BJ (cell line): ENCODE results near the gene LMNTD2. TPM values are rescaled to one million over a fixed set of nuclear protein-coding genes. Genes with fewer than 3 reads are reported as not detected.

Experiments used
- CTCF ChIA-PET: fragments of 350-600 bp; formaldehyde crosslinking; extraction: SDS; loops from one replicate; lab custom pipeline; 2021; ENCODE audit warnings: antibody characterized with exemption, inconsistent platforms; lab: Yijun Ruan, JAX
- POLR2A ChIA-PET: fragments of 300-600 bp; sonication (Branson Sonifier 250); formaldehyde crosslinking; extraction: SDS; loops from one replicate; lab custom pipeline; 2021; ENCODE audit warnings: antibody characterized with exemption; lab: Charles Lee
- DNase-seq: peaks from one replicate; pipeline ENCODE4 v3.0.0-alpha.2; 2011; ENCODE audit warnings: low read depth
- H3K27me3 ChIP-seq: 2 replicates; pipeline ENCODE4 v1.6.0; 2011; ENCODE audit warnings: low read length; ENCODE audit not compliant: control insufficient read depth, insufficient read depth
- H3K36me3 ChIP-seq: 2 replicates; pipeline ENCODE4 v1.5.1; 2011; ENCODE audit warnings: low read length; ENCODE audit not compliant: control insufficient read depth, insufficient read depth
- H3K4me3 ChIP-seq: 2 replicates; pipeline ENCODE4 v1.5.1; 2011; ENCODE audit warnings: low read depth, mild to moderate bottlenecking, control low read depth, low read length
- polyA plus RNA-seq: library from polyadenylated mRNA; depleted of rRNA; stranded (reverse); fragments of >200 nt; gene quantifications from 2 replicates; pipeline ENCODE4 v1.2.3, GENCODE V29; 2011
- TF ChIP-seq, protein P1 (sequence below): IDR thresholded peaks from 2 replicates; pipeline ENCODE4 v1.5.1; 2011; ENCODE audit warnings: low read depth, mild to moderate bottlenecking, control low read depth, inconsistent platforms, low read length, moderate library complexity; ENCODE audit not compliant: insufficient read depth

The LMNTD2 gene
- polyA plus RNA-seq, 1 experiment: 2.5 TPM

GRCh38 chr11:530960-531831 is 29.3 kb downstream of the LMNTD2 start:
- ChIA-PET CTCF (interaction anchor here (0.7 kb wide), 1 partner anchor 12 kb away, joined by 3 read pairs; no protein-coding TSS in a partner anchor), POLR2A (no interaction called here)
- no peaks in the 10 kb centered on the region for H3K27me3 ChIP-seq
- TF ChIP-seq, protein P1, sequence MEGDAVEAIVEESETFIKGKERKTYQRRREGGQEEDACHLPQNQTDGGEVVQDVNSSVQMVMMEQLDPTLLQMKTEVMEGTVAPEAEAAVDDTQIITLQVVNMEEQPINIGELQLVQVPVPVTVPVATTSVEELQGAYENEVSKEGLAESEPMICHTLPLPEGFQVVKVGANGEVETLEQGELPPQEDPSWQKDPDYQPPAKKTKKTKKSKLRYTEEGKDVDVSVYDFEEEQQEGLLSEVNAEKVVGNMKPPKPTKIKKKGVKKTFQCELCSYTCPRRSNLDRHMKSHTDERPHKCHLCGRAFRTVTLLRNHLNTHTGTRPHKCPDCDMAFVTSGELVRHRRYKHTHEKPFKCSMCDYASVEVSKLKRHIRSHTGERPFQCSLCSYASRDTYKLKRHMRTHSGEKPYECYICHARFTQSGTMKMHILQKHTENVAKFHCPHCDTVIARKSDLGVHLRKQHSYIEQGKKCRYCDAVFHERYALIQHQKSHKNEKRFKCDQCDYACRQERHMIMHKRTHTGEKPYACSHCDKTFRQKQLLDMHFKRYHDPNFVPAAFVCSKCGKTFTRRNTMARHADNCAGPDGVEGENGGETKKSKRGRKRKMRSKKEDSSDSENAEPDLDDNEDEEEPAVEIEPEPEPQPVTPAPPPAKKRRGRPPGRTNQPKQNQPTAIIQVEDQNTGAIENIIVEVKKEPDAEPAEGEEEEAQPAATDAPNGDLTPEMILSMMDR: no peak
- DNase-seq: no peak
- peaks cover 22% of the 10 kb centered on the region for H3K36me3 ChIP-seq
- H3K4me3 ChIP-seq: no peak overlapping the region

- no peak for DNase-seq
- Histone ChIP-seq H3K27me3 (no peaks in the 10 kb centered on the region), H3K36me3 (peaks cover 22% of the 10 kb centered on the region), H3K4me3 (no peak overlapping the region)
- TF ChIP-seq, protein P1: no peak
- ChIA-PET CTCF (interaction anchor here (2.1 to 4.0 kb wide), 2 partner anchors 9 to 11 kb away, joined by 5 to 19 read pairs; no protein-coding TSS in a partner anchor), POLR2A (no interaction called here)
These were observed 30.7 kb downstream of the LMNTD2 start for GRCh38 chr11:529728-530411.

DNA sequence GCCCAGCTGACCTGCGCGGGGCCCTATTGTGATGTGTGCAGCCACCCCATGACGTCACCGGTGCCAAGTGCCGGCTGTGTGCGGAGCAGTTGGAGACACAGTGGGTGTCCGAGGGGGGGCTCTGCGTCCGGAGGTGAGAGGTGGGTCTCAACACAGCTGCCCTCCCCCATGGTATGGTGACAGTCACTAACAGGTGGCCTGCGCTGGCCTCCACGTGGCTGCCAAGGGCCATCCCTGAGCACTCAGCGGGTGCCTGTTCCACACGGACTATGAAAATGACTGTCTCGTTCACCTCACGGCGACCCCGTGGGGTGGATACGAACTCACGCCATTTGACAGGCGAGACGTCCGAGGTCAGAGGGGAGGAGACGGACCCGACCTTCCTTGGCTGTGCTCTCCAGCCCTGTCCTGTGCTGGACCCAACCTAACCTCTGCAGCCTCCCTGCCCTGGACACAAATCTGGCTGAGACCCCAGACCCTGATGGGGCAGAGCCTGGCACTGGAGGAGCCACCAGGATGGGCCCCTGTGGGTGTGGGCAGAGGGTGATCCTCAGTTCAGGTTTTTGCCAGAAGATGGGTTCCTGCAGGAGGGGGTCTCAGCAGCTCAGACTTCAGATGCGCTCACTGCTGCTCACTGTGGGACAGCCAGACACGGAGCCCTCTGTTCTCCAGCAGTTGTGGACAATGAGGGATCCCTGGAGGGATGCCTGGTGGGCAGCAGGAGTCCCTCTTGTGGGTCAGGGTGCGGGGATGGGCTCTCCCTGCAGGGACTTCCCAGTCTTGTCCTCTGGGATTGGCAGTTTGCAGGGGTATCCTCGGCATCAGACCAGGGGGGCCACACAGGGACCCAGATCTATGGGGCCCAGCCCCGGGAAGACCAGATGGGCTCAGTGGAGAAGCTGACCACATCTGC is 31.5 kb downstream of the LMNTD2 start:
- Histone ChIP-seq H3K27me3 (no peaks in the 10 kb centered on the region), H3K4me3 (no peak overlapping the region), H3K36me3 (peaks cover 22% of the 10 kb centered on the region)
- POLR2A ChIA-PET: no interaction called here
- CTCF ChIA-PET: interaction anchor here (2.1 to 4.0 kb wide), 2 partner anchors 8 to 11 kb away, joined by 5 to 19 read pairs; no protein-coding TSS in a partner anchor
- no peak for DNase-seq
- TF ChIP-seq, protein P1: no peak

DNA sequence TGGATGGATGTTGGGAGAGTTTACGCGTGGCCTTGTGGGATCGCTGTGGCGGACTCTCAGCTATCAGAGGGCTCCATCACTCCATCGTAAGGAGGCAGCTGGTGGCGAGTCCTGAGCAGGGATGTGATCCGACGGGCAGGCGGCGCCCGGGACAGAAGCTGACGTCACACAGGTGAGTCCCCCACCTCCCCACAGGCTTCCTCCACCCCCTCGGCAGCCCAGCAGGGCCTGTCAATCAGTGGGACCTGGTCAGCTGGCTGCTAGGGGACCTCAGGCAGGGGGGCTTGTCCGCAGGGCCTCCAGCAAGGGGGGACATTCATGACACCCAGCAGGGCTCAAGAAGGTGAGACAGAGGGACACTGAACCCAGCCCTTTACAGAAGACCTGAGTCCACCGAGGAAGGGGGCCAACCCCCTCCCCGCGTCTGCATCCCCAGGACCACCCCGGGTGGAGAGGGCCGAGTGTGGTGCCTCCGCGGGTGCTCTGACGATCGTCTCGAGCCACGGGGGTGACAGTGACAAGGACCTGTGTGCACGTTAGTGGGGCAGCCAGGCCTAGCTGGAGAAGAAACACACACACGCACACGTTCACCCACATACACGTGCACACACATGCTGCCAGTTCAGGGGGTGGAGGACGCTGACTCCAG is 32.2 kb downstream of the LMNTD2 start:
- Histone ChIP-seq H3K27me3 (no peaks in the 10 kb centered on the region), H3K36me3 (peaks cover 18% of the 10 kb centered on the region), H3K4me3 (no peak overlapping the region)
- TF ChIP-seq, protein P1: no peak
- ChIA-PET POLR2A (interaction anchor here (0.6 kb wide), 1 partner anchor 47 kb away, joined by 3 read pairs; no protein-coding TSS in a partner anchor), CTCF (interaction anchor here (4.0 kb wide), 1 partner anchor 10 kb away, joined by 19 read pairs; no protein-coding TSS in a partner anchor)
- no peak for DNase-seq
